H1 (cell line): Measurements from ENCODE around the gene RAPH1. TPM values are rescaled to one million over a fixed set of nuclear protein-coding genes. Genes with fewer than 3 reads are reported as not detected.

ENCODE experiments used
- CTCF ChIA-PET: fragments of 300-600 bp; sonication (Branson Sonifier 250); formaldehyde crosslinking; loops from one replicate; lab custom pipeline; 2021; ENCODE audit not compliant: partially characterized antibody; lab: Charles Lee
- POLR2A ChIA-PET: fragments of 300-600 bp; sonication (Branson Sonifier 250); formaldehyde crosslinking; loops from one replicate; lab custom pipeline; 2021; ENCODE audit warnings: inconsistent platforms; ENCODE audit not compliant: partially characterized antibody; lab: Charles Lee
- DNase-seq, 2 experiments: peaks; one replicate each; pipeline versions ENCODE4 v3.0.0 to v3.0.0-alpha.2; 2010 to 2022; ENCODE audit warnings: low spot score in 2 of 2, low read depth in 1 of 2, mixed read lengths in 1 of 2
- FAIRE-seq: peaks from 2 replicates; lab custom pipeline; 2011; peaks lifted over from hg19 to GRCh38; lab: Jason Lieb, UNC
- H2AFZ ChIP-seq: 2 replicates; pipeline ENCODE4 v1.8.1; 2012; ENCODE audit warnings: low read length, inconsistent platforms
- H2AK5ac ChIP-seq: 2 replicates; pipeline ENCODE4 v1.6.1; 2013; ENCODE audit warnings: low read depth, low read length
- H2BK120ac ChIP-seq: replicated peaks from 2 replicates; pipeline ENCODE3; 2013; ENCODE audit warnings: low read depth, low read length, inconsistent platforms
- H2BK12ac ChIP-seq: 2 replicates; pipeline ENCODE4 v1.6.1; 2013; ENCODE audit warnings: low read depth, low read length
- H2BK15ac ChIP-seq: 2 replicates; pipeline ENCODE4 v1.6.1; 2013; ENCODE audit warnings: low read length
- H2BK20ac ChIP-seq: 2 replicates; pipeline ENCODE4 v1.6.1; 2013; ENCODE audit warnings: low read length
- H2BK5ac ChIP-seq: 2 replicates; pipeline ENCODE4 v1.6.1; 2013; ENCODE audit warnings: low read depth, low read length
- H3K14ac ChIP-seq: 2 replicates; pipeline ENCODE4 v1.6.1; 2013; ENCODE audit warnings: inconsistent platforms; ENCODE audit not compliant: insufficient read length
- H3K18ac ChIP-seq: 2 replicates; pipeline ENCODE4 v1.6.1; 2013; ENCODE audit warnings: low read length; ENCODE audit errors: extremely low read depth
- H3K23ac ChIP-seq: 2 replicates; pipeline ENCODE4 v1.6.1; 2013; ENCODE audit warnings: inconsistent platforms; ENCODE audit not compliant: insufficient read length
- H3K23me2 ChIP-seq: 2 replicates; pipeline ENCODE4 v1.6.1; 2013; ENCODE audit warnings: low read depth, low read length
- H3K27ac ChIP-seq: 2 replicates; pipeline ENCODE4 v1.6.1; 2011; ENCODE audit warnings: low read depth, low read length, inconsistent platforms
- H3K27me3 ChIP-seq, 4 experiments: replicated peaks in 1 of 4; 1 replicate in 1 of 4; 2 replicates in 3 of 4; pipeline versions ENCODE4 v1.6.1 to v1.8.1; 2011 to 2013; ENCODE audit warnings: low read length in 3 of 4, mild to moderate bottlenecking in 3 of 4, inconsistent platforms in 2 of 4, mixed read lengths in 2 of 4, moderate library complexity in 1 of 4; ENCODE audit not compliant: control insufficient read depth in 3 of 4, insufficient read depth in 3 of 4; ENCODE audit errors: extremely low read depth in 1 of 4
- H3K36me3 ChIP-seq, 4 experiments: 2 replicates each; pipeline versions ENCODE4 v1.6.1 to v1.8.1; 2011 to 2013; ENCODE audit warnings: mild to moderate bottlenecking in 4 of 4, low read length in 3 of 4, moderate library complexity in 2 of 4, control low read depth in 1 of 4, inconsistent platforms in 1 of 4; ENCODE audit not compliant: insufficient read depth in 4 of 4, control insufficient read depth in 2 of 4
- H3K4ac ChIP-seq: replicated peaks from 2 replicates; pipeline ENCODE3; 2013; ENCODE audit warnings: low read length, low read depth, mixed read lengths, inconsistent platforms; ENCODE audit not compliant: insufficient read length
- H3K4me1 ChIP-seq, 4 experiments: replicated peaks in 1 of 4; 1 replicate in 1 of 4; 2 replicates in 3 of 4; pipeline versions ENCODE4 v1.6.1 to v1.8.1; 2011 to 2013; ENCODE audit warnings: low read length in 3 of 4, inconsistent platforms in 2 of 4, mixed read lengths in 1 of 4; ENCODE audit not compliant: insufficient read depth in 4 of 4, control insufficient read depth in 3 of 4
- H3K4me2 ChIP-seq, 2 experiments: 2 replicates each; pipeline versions ENCODE4 v1.6.1 to v1.8.1; 2011 to 2013; ENCODE audit warnings: low read depth in 2 of 2, low read length in 2 of 2, control low read depth in 1 of 2, inconsistent platforms in 1 of 2, mild to moderate bottlenecking in 1 of 2; ENCODE audit not compliant: insufficient read depth in 1 of 2
- H3K4me3 ChIP-seq, 4 experiments: fragments of 200-600, 300-600 bp in 1 of 4; sonication (generic), shearing (Covaris generic), sonication (Bioruptor Twin) in 1 of 4; 2 replicates each; pipeline versions ENCODE4 v1.5.1 to v1.8.1; 2011 to 2016; ENCODE audit warnings: low read length in 4 of 4, low read depth in 3 of 4, control low read depth in 2 of 4, inconsistent platforms in 2 of 4, mild to moderate bottlenecking in 2 of 4, mixed read lengths in 1 of 4, moderate library complexity in 1 of 4; ENCODE audit not compliant: insufficient read depth in 2 of 4; ENCODE audit errors: extremely low read depth in 1 of 4
- H3K56ac ChIP-seq: replicated peaks from 2 replicates; pipeline ENCODE3; 2013; ENCODE audit warnings: low read depth, mild to moderate bottlenecking, mixed read lengths, low read length, inconsistent platforms; ENCODE audit not compliant: insufficient read length
- H3K79me1 ChIP-seq: 2 replicates; pipeline ENCODE4 v1.6.1; 2013; ENCODE audit warnings: low read depth, low read length, control low read depth
- H3K79me2 ChIP-seq, 2 experiments: 2 replicates each; pipeline versions ENCODE4 v1.6.1 to v1.8.1; 2012 to 2013; ENCODE audit warnings: low read length in 2 of 2, mild to moderate bottlenecking in 2 of 2, inconsistent platforms in 1 of 2; ENCODE audit not compliant: insufficient read depth in 2 of 2, control insufficient read depth in 1 of 2
- H3K9ac ChIP-seq, 4 experiments: replicated peaks in 1 of 4; 1 replicate in 1 of 4; 2 replicates in 3 of 4; pipeline versions ENCODE4 v1.6.1 to v1.8.1; 2011 to 2013; ENCODE audit warnings: low read depth in 3 of 4, low read length in 3 of 4, control low read depth in 2 of 4, mild to moderate bottlenecking in 2 of 4, moderate library complexity in 2 of 4, inconsistent platforms in 1 of 4; ENCODE audit errors: extremely low read depth in 1 of 4
- H3K9me3 ChIP-seq, 2 experiments: 2 replicates each; pipeline versions ENCODE4 v1.6.1 to v1.8.1; 2012 to 2013; ENCODE audit warnings: mild to moderate bottlenecking in 2 of 2, moderate library complexity in 2 of 2, control low read depth in 1 of 2, inconsistent platforms in 1 of 2, low read depth in 1 of 2, low read length in 1 of 2, mixed read lengths in 1 of 2; ENCODE audit not compliant: insufficient read depth in 2 of 2
- H4K20me1 ChIP-seq, 2 experiments: replicated peaks in 1 of 2; 2 replicates each; pipeline versions ENCODE3 to v1.8.1; 2011 to 2013; ENCODE audit warnings: inconsistent platforms in 2 of 2, low read length in 2 of 2, mild to moderate bottlenecking in 1 of 2; ENCODE audit not compliant: insufficient read depth in 2 of 2, control insufficient read depth in 1 of 2
- H4K5ac ChIP-seq: 2 replicates; pipeline ENCODE4 v1.6.1; 2013; ENCODE audit warnings: low read length, low read depth, mixed read lengths, inconsistent platforms; ENCODE audit not compliant: insufficient read length
- H4K8ac ChIP-seq: 2 replicates; pipeline ENCODE4 v1.8.0; 2013; ENCODE audit warnings: mild to moderate bottlenecking, moderate library complexity, low read length, inconsistent platforms; ENCODE audit not compliant: insufficient read depth; ENCODE audit errors: extremely low read depth
- H4K91ac ChIP-seq: replicated peaks from 2 replicates; pipeline ENCODE3; 2013; ENCODE audit warnings: low read length, mixed read lengths, inconsistent platforms; ENCODE audit not compliant: insufficient read length
- CHD2 ChIP-seq: IDR thresholded peaks from 2 replicates; pipeline ENCODE4 v1.6.1; 2012; ENCODE audit warnings: low read length, improper control_type of control experiment
- CREB1 ChIP-seq: IDR thresholded peaks from 2 replicates; pipeline ENCODE4 v1.6.1; 2012; ENCODE audit warnings: inconsistent platforms
- EP300 ChIP-seq, 2 experiments: IDR thresholded peaks; 1 replicate in 1 of 2; 2 replicates in 1 of 2; pipeline ENCODE4 v1.6.1; 2011 to 2012; ENCODE audit warnings: low read depth in 2 of 2, low read length in 2 of 2, mild to moderate bottlenecking in 2 of 2, borderline replicate concordance in 1 of 2, inconsistent platforms in 1 of 2, moderate library complexity in 1 of 2
- JUN ChIP-seq: IDR thresholded peaks from 2 replicates; pipeline ENCODE4 v1.6.1; 2011; ENCODE audit warnings: low read depth, mild to moderate bottlenecking, improper control_type of control experiment, low read length
- POU5F1 ChIP-seq: IDR thresholded peaks from 2 replicates; pipeline ENCODE4 v1.6.1; 2011; ENCODE audit warnings: low read depth, mild to moderate bottlenecking, low read length, moderate library complexity
- SAP30 ChIP-seq: fragments of 300-600 bp; sonication (generic); IDR thresholded peaks from 2 replicates; pipeline ENCODE4 v1.7.1; 2012; ENCODE audit warnings: low read length, moderate library complexity, mild to moderate bottlenecking, inconsistent platforms; ENCODE audit not compliant: insufficient read depth, insufficient replicate concordance
- SIRT6 ChIP-seq: IDR thresholded peaks from one replicate; pipeline ENCODE4 v1.7.1; 2012; ENCODE audit warnings: low read length, inconsistent platforms
- SP1 ChIP-seq: IDR thresholded peaks from 2 replicates; pipeline ENCODE4 v1.6.1; 2011; ENCODE audit warnings: low read depth, low read length
- SRF ChIP-seq: IDR thresholded peaks from 2 replicates; pipeline ENCODE4 v1.6.1; 2011; ENCODE audit warnings: mild to moderate bottlenecking, low read depth, low read length, moderate library complexity
- TBP ChIP-seq: IDR thresholded peaks from 2 replicates; pipeline ENCODE4 v1.6.1; 2011; ENCODE audit warnings: low read depth, low read length, improper control_type of control experiment
- WGBS, 2 experiments: shearing (Covaris generic) in 1 of 2; methylation state at CpG; one replicate each; pipeline versions ENCODE4 v1.1.6 to v1.1.7; 2013 to 2015; ENCODE audit warnings: low lambda C conversion rate in 2 of 2, mixed read lengths in 2 of 2, inconsistent platforms in 1 of 2, low coverage in 1 of 2, missing lambda C conversion rate in 1 of 2; ENCODE audit not compliant: insufficient replicate concordance in 2 of 2, insufficient coverage in 1 of 2, insufficient read length in 1 of 2; ENCODE audit errors: extremely low coverage in 1 of 2, missing lambda C conversion rate in 1 of 2; 5-methylcytosine and 5-hydroxymethylcytosine counted together
- polyA plus RNA-seq, 7 experiments: library from polyadenylated mRNA; depleted of rRNA in 3 of 7; stranded (reverse) in 5 of 7; unstranded in 2 of 7; fragments of >200 nt in 5 of 7; fragments of 200-250 nt in 2 of 7; gene quantifications; 1 replicate in 5 of 7; 2 replicates in 1 of 7; 4 replicates in 1 of 7; pipeline versions ENCODE4 v1.2.1 to v1.2.3, GENCODE V29; 2011 to 2013; ENCODE audit warnings: missing spikeins in 2 of 7, mixed read lengths in 2 of 7
- total RNA-seq: library from RNA; stranded (reverse); fragmentation: NEBNext Ultra II Directional; extraction: Animal tissue kit (Norgen Biotek cat#: 25700); gene quantifications from 2 replicates; pipeline ENCODE4 v1.2.1, GENCODE V29; 2021
- TF ChIP-seq, protein P1 (sequence below): IDR thresholded peaks from 2 replicates; pipeline ENCODE4 v1.6.1; 2011; ENCODE audit warnings: low read length, improper control_type of control experiment

RAPH1 gene
- total and polyA plus RNA-seq, 2 of the 8 experiments (the other 6 are each of a cell fraction or from before 2014, with no cell fraction given) = 3.8 to 27.4 TPM

DNA sequence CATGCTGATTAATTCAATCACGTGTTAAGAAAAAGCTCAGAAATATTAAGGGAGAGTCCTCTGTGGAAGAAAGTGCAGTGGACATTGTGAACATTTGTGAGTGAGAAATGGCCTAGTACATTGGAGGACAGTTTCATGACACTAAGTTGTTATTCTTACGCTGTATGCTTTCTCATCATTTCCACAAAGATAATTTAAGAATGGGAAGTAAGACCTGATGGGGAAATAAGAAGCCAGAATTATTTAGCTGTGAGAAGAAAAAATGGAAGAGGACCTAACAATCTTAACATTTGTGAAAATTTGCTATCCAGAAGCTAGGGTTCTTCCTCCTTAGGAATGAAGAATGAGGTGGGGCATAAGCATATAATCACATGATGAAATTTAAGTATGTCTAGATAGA, 15.2 kb upstream of the RAPH1 start:
- POLR2A ChIA-PET = no interaction called here
- Histone ChIP-seq H3K56ac (no peak overlapping the region), H3K27ac (no peak overlapping the region), H3K27me3 (no peaks in the 10 kb centered on the region), H3K4me2 (no peak overlapping the region), H2BK20ac (no peak overlapping the region), H2BK12ac (no peak overlapping the region), H3K79me2 (no peaks in the 10 kb centered on the region), H3K14ac (no peak overlapping the region)
- FAIRE-seq = no peak
- TF ChIP-seq SIRT6 (no peak), CREB1 (no peak), POU5F1 (no peak), SAP30 (no peak), CHD2 (no peak), JUN (no peak), EP300 (IDR thresholded peaks at IDR 0.05; ENCODE audit: borderline replicate concordance in 1 of 2, low read depth in 2 of 2, low read length in 2 of 2) (no peak), TBP (no peak), SRF (no peak), SP1 (no peak)
- TF ChIP-seq, protein P1, sequence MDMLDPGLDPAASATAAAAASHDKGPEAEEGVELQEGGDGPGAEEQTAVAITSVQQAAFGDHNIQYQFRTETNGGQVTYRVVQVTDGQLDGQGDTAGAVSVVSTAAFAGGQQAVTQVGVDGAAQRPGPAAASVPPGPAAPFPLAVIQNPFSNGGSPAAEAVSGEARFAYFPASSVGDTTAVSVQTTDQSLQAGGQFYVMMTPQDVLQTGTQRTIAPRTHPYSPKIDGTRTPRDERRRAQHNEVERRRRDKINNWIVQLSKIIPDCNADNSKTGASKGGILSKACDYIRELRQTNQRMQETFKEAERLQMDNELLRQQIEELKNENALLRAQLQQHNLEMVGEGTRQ = no peak
- TF ChIP-seq, all 59 proteins: peak for 0
- peaks cover 0 to 3% (median 0%) of the 10 kb centered on the region in 4 experiments; a peak in 2 of 7 replicates for H3K4me1 ChIP-seq
- H3K36me3 ChIP-seq = no peaks in the 10 kb centered on the region
- no peaks in the 10 kb centered on the region for H4K20me1 ChIP-seq
- no peak overlapping the region for H3K18ac ChIP-seq
- H3K4me3 ChIP-seq = no peak overlapping the region
- CTCF ChIA-PET = interaction anchor here (1.3 kb wide), 1 partner anchor 9 kb away, joined by 3 read pairs; no protein-coding TSS in a partner anchor
- H3K23me2 ChIP-seq = no peaks in the 10 kb centered on the region
- no peaks in the 10 kb centered on the region for H3K79me1 ChIP-seq
- no peak overlapping the region for H2BK120ac ChIP-seq
- no peak overlapping the region for H2BK15ac ChIP-seq
- H3K4ac ChIP-seq = no peak overlapping the region
- WGBS, 2 experiments = 89% methylated on average over 2 of the region's 2 CpGs; no CpG with 5 or more reads in 1 of the 2 experiments
- H2BK5ac ChIP-seq = no peak overlapping the region
- H3K9ac ChIP-seq = no peak overlapping the region
- no peaks in the 10 kb centered on the region for H3K9me3 ChIP-seq
- no peak overlapping the region for H3K23ac ChIP-seq
- H4K8ac ChIP-seq = no peak overlapping the region
- H4K91ac ChIP-seq = no peak overlapping the region
- no peak overlapping the region for H4K5ac ChIP-seq
- no peak for DNase-seq
- H2AK5ac ChIP-seq = no peak overlapping the region
- H2AFZ ChIP-seq = no peak overlapping the region
